Astrocyte (in vitro differentiated cells and primary cell): ENCODE results near the gene SGIP1.

Experiments used
- CTCF ChIP-seq: IDR thresholded peaks from 2 replicates; pipeline ENCODE4 v1.5.1; 2011; ENCODE audit warnings: low read depth, mild to moderate bottlenecking, inconsistent platforms, low read length, moderate library complexity; ENCODE audit not compliant: insufficient read depth
- EZH2 ChIP-seq: IDR thresholded peaks from 2 replicates; pipeline ENCODE4 v1.6.1; 2012; ENCODE audit warnings: mild to moderate bottlenecking, low read length, inconsistent platforms; ENCODE audit not compliant: insufficient read depth

DNA sequence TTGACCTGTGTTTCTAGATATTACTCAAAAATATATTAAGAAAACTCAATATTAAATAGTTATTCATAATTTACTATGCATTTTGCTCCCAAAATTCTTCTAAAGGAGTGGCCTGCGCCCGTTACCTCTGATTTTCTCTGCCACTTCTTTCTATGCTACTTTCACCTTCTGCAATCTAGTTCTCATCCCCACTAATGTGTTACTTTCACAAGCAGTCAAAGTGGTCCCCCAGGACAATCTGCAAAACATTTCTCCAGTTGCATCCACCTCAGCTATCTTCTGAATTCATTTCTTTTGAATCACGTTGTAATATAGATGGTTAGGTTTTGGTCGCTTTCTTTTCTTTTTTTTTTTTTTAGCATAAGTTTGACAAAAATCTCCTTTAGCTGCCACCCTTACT is 253.7 kb downstream of the SGIP1 start:
- no peak for TF ChIP-seq CTCF
- no peak for TF ChIP-seq EZH2
